PC-9 (cell line): ENCODE measurements around the gene DYSF. TPM values are rescaled to one million over a fixed set of nuclear protein-coding genes. Genes with fewer than 3 reads are reported as not detected.

ENCODE experiments used
- BruUV-seq: library from RNA; stranded (reverse); fragments of 400-500 nt; replicated peaks from 2 replicates; lab custom pipeline; 2021; lab: Mats Ljungman, UMichigan
- CTCF ChIA-PET: fragments of 300-600 bp; sonication (Branson Sonifier 250); formaldehyde crosslinking; loops from one replicate; lab custom pipeline; 2022; ENCODE audit warnings: antibody characterized with exemption; lab: Charles Lee
- POLR2A ChIA-PET: fragments of 300-600 bp; sonication (Branson Sonifier 250); formaldehyde crosslinking; loops from one replicate; lab custom pipeline; 2022; ENCODE audit warnings: antibody characterized with exemption; ENCODE audit not compliant: unreplicated experiment; lab: Charles Lee
- DNase-seq, 2 experiments: peaks; one replicate each; pipeline versions ENCODE4 v3.0.0 to v3.0.0-alpha.2; 2015 to 2022; ENCODE audit warnings: mixed read lengths in 1 of 2
- H2AFZ ChIP-seq: fragments of 200-600 bp; sonication (generic); 2 replicates; pipeline ENCODE4 v1.8.1; 2017; ENCODE audit warnings: antibody characterized with exemption
- H3F3A ChIP-seq: fragments of 200-600 bp; sonication (generic); 2 replicates; pipeline ENCODE4 v1.8.1; 2017; ENCODE audit warnings: antibody characterized with exemption, mild to moderate bottlenecking, low read depth; ENCODE audit not compliant: insufficient read depth
- H3K27ac ChIP-seq: fragments of 200-600 bp; sonication (generic); 2 replicates; pipeline ENCODE4 v1.6.1; 2016; ENCODE audit warnings: mixed run types
- H3K27me3 ChIP-seq: fragments of 200-600 bp; sonication (generic); 2 replicates; pipeline ENCODE4 v1.6.1; 2016; ENCODE audit warnings: low read depth, mixed run types; ENCODE audit not compliant: insufficient read depth
- H3K36me3 ChIP-seq: fragments of 200-600 bp; sonication (generic); 2 replicates; pipeline ENCODE4 v1.6.1; 2016; ENCODE audit warnings: low read depth, mixed run types
- H3K4me1 ChIP-seq: fragments of 200-600 bp; sonication (generic); replicated peaks from 2 replicates; pipeline ENCODE4 v1.6.1; 2016; ENCODE audit warnings: mixed run types; ENCODE audit not compliant: insufficient read depth
- H3K4me2 ChIP-seq: fragments of 200-600 bp; sonication (generic); 2 replicates; pipeline ENCODE4 v1.6.1; 2017; ENCODE audit warnings: mixed run types
- H3K4me3 ChIP-seq: fragments of 200-600 bp; sonication (generic); 2 replicates; pipeline ENCODE4 v1.6.1; 2016; ENCODE audit warnings: mixed run types
- H3K79me2 ChIP-seq: fragments of 200-600 bp; sonication (generic); 2 replicates; pipeline ENCODE4 v1.6.1; 2017; ENCODE audit warnings: low read depth, mixed run types
- H3K9me2 ChIP-seq: fragments of 200-600 bp; sonication (generic); 2 replicates; pipeline ENCODE4 v1.8.1; 2017; ENCODE audit warnings: mild to moderate bottlenecking; ENCODE audit not compliant: insufficient read depth
- H3K9me3 ChIP-seq: fragments of 200-600 bp; sonication (generic); 2 replicates; pipeline ENCODE4 v1.8.1; 2016; ENCODE audit warnings: low read depth; ENCODE audit not compliant: insufficient read depth
- H4K20me1 ChIP-seq: fragments of 200-600 bp; sonication (generic); 2 replicates; pipeline ENCODE4 v1.8.1; 2017; ENCODE audit not compliant: insufficient read depth
- CTCF ChIP-seq: fragments of 200-600 bp; sonication (generic); conservative IDR thresholded peaks from 2 replicates; pipeline ENCODE4 v1.6.1; 2017; ENCODE audit warnings: mixed run types, antibody characterized with exemption, mild to moderate bottlenecking, moderate library complexity
- EZH2 ChIP-seq: fragments of 200-600 bp; sonication (generic); IDR thresholded peaks from 2 replicates; pipeline ENCODE4 v1.8.0; 2017; ENCODE audit warnings: antibody characterized with exemption, low read depth
- intact Hi-C: fragments of 100-400 bp; cut with micrococcal nuclease; formaldehyde crosslinking; loops from one replicate; pipeline ENCODE4 v1.10.0; 2022; ENCODE audit not compliant: unreplicated experiment
- total RNA-seq: library from RNA; stranded (reverse); gene quantifications from 2 replicates; pipeline ENCODE4 v1.2.3, GENCODE V29; 2021

Gene DYSF
- total RNA-seq, 1 experiment from 2014 or later = 12.2 TPM

GRCh38 chr2:71634567-71634966 is 181.2 kb downstream of the DYSF start:
- H3F3A ChIP-seq = no peaks in the 10 kb centered on the region
- H3K79me2 ChIP-seq = no peaks in the 10 kb centered on the region
- DNase-seq = no peak
- POLR2A ChIA-PET = no interaction called here
- H3K4me3 ChIP-seq = no peak overlapping the region
- no peak overlapping the region for H2AFZ ChIP-seq
- TF ChIP-seq CTCF (no peak), EZH2 (no peak)
- intact Hi-C loops = no loop called here
- H3K9me3 ChIP-seq = no peaks in the 10 kb centered on the region
- H3K4me1 ChIP-seq = no peaks in the 10 kb centered on the region
- H3K4me2 ChIP-seq = no peak overlapping the region
- H3K36me3 ChIP-seq = no peaks in the 10 kb centered on the region
- no TSS peak for BruUV-seq
- H4K20me1 ChIP-seq = no peaks in the 10 kb centered on the region
- no peak overlapping the region for H3K27ac ChIP-seq
- H3K27me3 ChIP-seq = no peaks in the 10 kb centered on the region
- no peaks in the 10 kb centered on the region; the same call in 1 of the 2 replicates for H3K9me2 ChIP-seq
- CTCF ChIA-PET = no interaction called here

DNA sequence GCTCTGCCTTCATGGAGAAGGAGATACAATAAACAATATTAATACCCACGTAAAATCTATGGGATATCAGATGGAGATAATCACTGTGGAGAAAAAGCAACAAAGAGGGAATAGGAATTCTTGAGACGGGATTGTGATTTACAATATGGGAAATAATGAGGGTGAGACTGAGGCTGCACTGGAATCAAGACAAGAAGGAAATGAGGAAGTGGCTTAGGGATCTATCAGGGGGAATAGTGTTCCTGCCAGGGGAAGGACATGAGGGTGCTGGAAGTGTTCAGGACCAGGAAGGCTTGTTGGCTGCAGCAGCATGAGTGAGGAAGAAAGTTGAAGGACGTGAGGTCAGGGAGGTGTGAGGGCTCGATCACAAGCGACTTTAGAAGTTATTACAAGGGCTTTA is 182.4 kb downstream of the DYSF start:
- no peak overlapping the region for H2AFZ ChIP-seq
- H3K4me1 ChIP-seq = no peaks in the 10 kb centered on the region
- H3K27ac ChIP-seq = no peak overlapping the region
- no peaks in the 10 kb centered on the region for H3K79me2 ChIP-seq
- no peak overlapping the region for H3K4me2 ChIP-seq
- H3K27me3 ChIP-seq = no peaks in the 10 kb centered on the region
- H3K36me3 ChIP-seq = no peaks in the 10 kb centered on the region
- H4K20me1 ChIP-seq = no peaks in the 10 kb centered on the region
- DNase-seq = no peak
- ChIA-PET CTCF (no interaction called here), POLR2A (no interaction called here)
- no peaks in the 10 kb centered on the region for H3F3A ChIP-seq
- no peak for TF ChIP-seq EZH2
- no peak for TF ChIP-seq CTCF
- intact Hi-C loops = no loop called here
- no peaks in the 10 kb centered on the region for H3K9me3 ChIP-seq
- BruUV-seq = no TSS peak
- no peaks in the 10 kb centered on the region; the same call in 1 of the 2 replicates for H3K9me2 ChIP-seq
- no peak overlapping the region for H3K4me3 ChIP-seq

DNA sequence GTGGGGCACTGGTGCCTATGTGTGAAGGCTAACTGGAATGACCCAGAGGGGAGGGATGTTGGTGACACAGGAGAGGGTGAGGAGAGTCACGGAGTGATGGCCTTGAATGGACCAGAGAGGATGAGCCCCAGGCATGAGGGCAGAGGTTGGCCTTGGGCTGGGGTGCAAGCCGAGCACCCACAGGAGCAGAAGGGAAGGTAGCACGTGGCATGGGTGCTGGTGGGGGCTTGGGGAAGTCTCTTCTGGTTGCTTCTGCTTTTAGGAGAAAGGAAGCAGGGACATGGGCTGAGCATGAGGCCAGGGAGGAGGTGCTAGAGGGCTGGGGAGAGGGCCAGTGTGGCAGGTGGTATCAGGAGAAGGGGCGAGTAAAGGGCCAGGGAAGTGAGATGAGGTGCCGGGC is 183.8 kb downstream of the DYSF start:
- intact Hi-C loops = no loop called here
- Histone ChIP-seq H3K36me3 (no peaks in the 10 kb centered on the region), H3K27me3 (no peaks in the 10 kb centered on the region), H3K79me2 (no peaks in the 10 kb centered on the region), H4K20me1 (no peaks in the 10 kb centered on the region), H3K9me2 (peaks cover 3% of the 10 kb centered on the region; the same call in 1 of the 2 replicates), H3K9me3 (no peaks in the 10 kb centered on the region), H3K4me1 (no peaks in the 10 kb centered on the region), H3K4me2 (no peak overlapping the region), H3K4me3 (no peak overlapping the region), H2AFZ (no peak overlapping the region), H3K27ac (no peak overlapping the region), H3F3A (no peaks in the 10 kb centered on the region)
- ChIA-PET CTCF (no interaction called here), POLR2A (no interaction called here)
- TF ChIP-seq CTCF (no peak), EZH2 (no peak)
- no TSS peak for BruUV-seq
- DNase-seq = no peak
